ENCODE data around the gene FRMPD4.

The FRMPD4 gene

DNA sequence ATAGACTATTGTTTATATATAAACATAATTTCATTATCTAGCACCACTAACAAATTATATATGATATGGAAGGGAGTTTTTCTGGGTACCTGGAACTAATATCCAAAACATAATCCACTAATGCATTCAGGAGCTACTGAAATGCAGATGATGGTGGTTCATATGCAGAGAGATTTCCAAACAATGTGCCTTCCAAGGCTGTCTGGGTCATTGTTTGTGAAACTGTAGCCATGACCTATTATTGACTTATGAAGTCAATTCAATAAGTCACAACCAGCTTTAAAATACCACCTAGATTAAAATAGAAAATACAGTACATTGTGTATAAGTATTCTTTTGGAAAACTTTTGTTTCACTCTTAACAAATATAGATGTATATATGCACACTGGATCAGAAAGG is 415.9 kb downstream of the FRMPD4 start:
- DNase-seq = no peak

DNA sequence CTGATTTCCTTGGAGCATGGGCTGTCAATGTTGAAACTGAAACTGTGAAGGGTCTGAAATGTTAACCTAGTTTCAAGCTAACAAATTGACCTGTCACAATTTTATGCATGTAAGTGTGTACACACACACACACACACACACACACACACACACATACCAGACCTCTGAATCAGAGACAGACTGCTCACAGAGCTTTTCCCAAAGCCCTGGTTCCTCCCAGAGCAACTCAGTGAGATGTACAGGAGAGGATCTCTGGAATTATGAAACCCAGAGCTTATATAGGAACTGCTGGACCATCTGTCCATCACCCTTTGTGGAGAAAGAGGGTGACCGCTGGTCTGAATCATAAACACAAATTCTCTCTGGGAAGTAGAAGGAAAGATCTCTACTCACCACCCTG is 424.8 kb downstream of the FRMPD4 start:
- no peak for DNase-seq

DNA sequence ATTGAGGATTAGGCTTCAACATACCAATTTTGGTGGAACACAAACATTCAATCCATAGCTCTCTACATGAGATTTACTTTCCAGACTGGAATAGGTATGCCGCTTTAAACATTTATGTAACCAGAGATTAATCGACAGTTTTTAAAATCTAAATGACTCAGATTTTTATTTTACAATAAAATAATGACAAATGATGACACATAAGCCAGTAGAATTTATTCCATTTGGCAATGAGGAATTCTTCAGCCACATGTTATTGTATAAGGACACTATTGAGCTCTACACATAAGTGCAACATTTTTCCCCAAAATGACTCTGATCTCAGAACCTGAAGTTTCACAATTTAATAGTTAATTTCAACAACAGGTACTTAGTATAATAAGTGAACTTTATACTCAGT is 425.9 kb downstream of the FRMPD4 start:
- DNase-seq = no peak

DNA sequence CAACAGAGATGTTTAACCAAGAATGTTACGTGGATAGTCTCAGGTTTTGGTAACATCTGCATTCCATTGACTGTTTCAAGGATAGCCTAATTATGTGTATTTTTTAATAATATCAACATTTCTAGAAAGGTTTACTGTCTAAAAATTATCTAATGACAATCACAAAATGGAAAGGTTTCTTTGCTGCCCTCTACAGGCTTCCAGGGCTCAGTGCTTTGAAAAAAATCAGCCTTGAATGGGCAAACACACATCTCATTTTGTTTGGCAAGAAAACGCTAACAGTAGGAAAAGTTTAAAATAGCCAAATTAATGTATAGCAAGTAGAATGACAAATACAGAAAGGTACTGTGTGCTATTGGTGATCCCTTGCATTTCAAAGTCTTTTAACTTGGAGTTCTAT is 429.6 kb downstream of the FRMPD4 start:
- no peak for DNase-seq

DNA sequence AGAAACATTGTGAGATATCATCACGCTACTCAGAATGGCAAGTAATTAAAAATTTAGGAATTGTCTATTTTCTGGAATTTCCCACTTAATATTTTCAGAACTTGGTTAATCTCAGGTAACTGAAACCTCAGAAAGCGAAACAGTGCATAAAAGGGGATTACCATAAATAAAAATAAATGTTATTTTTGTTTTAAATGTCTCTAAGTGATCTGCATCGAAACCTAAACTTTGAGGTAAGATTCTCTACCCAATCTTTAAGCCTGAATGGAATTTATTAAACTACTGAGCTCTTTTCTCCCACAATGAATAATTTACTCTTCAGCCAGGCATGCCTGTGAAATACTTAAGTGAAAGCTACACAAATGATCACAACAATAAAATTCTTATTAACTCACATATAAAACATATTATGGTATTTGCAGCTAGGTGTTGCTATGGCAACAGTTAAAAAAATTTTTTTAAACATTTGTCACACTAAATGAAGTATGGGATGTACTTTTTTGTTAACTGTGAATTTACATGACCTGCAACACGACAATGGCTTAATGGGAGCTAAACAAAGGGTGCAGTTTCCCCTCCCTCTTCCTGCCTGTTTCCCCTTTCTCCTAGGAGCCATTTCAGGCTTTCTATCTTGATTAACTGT is 432.7 kb downstream of the FRMPD4 start:
- DNase-seq = no peak

DNA sequence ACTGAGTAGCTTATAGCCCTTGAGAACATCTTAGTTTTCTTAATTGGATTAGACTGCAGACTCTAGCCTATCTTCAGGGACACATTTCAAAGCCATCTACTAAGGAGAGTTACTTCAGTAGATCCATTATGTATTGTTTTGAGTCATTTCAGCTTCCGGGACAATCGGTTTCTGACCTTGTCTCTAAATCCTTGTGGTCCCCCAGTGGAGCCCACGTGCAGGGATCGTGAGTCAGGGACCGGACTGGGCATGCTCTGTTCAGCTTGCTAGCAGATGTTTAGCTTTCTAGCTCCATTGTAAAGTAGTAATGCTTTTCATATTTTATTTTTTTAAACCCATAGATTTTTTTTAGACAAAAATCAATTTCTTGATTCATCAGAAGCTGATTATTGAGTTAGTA is 441.0 kb downstream of the FRMPD4 start:
- no peak for DNase-seq

DNA sequence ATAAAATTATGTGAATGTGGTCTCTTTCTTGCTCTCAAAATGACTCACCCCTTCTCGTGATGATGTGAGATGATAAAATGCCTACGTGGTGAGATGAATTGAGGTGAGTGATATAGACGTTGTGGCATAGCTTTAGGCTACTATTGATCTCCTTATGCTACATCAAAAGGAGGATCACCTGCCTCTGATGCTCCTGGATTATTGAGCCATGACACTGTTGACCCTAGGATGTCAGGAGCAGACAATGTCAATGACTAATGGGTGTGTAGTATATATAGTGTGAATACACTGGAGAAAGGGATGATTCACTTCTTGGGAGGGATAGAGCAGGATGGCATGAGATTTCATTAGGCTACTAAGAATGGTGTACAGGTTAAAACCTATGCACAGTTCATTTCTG is 442.3 kb downstream of the FRMPD4 start:
- no peak for DNase-seq

DNA sequence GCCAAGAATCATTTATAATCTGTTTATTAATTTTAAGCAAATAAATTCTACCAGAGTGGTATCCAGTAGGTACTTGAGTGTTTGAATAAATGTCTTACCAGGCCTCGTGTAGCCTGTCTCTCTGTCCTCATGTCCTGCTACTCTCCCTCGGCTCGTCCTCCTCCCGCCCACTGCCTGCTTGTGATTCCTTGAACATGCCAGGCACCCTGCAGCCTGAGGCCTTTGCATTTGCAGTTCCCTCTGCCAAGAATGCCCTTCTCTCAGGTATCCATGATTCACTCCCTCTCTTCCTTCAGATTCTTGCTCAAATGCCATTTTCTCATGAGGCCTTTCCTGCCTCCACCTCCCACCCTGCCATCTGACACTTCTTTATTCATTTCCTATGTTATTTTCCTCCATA is 443.3 kb downstream of the FRMPD4 start:
- no peak for DNase-seq

DNA sequence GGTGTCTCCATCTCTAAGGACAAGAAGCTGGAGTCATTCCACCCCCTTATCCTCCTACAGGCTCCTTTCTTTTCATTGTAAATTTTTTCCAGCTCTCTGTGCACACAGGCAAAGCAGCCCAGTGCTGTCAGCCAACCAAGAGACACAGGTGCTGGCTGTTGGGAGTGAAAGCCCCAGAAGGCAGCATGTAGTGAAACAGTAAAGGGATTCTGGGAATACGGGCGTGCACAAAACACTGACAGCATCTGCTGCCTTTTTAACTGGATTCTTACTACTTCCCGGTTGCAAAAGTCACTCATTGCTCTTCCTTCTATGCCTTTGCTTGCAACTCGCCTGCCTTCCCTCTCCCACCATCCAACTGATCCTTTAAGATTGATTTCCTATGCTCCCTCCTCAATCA is 444.4 kb downstream of the FRMPD4 start:
- no peak for DNase-seq

DNA sequence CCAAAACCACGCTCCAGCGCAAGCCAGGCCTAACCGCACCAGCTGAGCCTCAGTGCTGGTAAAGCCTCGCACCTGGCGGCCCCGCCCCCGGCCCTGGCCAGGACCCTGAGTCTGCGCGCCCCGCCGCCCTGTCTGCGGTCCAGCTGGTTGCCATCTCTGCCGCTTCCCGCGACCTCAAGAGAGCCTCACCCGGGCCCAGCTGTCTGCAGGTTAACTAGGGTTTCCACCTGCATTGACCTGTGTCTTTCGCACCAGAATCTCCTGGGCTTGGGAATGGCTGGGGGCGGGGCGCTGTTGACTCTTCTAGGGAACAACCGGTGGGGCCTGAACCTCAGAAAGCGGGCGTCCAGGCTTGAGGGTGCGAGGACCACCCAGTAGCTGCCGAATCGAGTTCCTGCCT is 445.3 kb downstream of the FRMPD4 start:
- DNase-seq = no peak

DNA sequence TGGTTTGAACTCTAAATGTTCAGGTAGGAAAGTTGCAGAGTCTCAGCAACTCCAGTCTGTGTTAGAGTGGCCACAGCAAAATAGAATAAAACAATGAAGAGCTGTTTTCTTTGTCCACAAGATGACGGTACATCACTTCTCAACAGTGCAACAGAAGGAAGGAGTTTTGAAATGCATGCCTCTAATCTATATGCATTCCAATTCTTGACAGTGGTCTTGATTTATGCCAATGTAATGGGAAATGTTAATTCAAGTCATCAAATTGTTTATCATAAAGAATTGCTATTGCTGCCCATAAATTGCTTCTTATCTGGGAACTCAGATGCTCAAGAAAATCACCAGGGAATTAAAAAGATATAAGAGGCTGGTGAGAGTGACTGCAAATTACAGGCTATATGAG is 457.4 kb downstream of the FRMPD4 start:
- DNase-seq = no peak

DNA sequence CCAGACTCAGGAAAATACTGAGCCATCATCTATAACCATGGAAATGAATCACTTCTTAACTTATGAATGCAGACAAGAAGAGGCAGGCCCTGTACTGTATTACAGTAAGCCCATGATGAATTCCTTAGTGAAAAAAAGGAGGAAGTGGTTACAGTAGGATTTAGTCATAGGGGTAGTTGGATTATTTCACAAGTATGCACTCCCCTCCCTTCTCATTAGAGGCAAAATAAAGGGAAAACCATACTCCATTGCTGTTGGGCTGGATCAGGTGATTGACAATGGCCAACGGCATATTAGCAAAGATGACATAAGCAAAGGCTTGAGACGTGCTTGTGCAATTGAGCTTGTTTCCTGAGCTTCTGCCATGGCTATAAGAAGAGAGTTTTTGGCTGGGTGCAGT is 471.8 kb downstream of the FRMPD4 start:
- DNase-seq = no peak

DNA sequence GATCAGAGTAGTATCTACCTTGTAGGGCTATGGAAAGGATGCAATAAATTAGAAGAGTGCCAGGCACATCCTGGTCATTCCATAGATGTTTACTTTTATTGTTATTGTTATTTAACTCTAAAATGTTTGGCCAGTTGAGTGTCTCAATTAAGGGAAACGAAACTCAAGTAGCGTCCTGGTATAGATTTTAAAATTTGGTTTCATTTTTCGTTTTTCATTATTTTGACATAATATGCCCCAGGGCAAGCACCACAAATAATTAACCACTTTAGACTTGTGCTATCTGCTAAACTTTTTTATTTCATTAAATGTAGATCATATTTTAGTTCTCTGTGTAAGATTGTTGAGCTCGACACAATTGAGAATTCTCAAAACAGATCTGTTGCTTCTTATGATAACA is 473.2 kb downstream of the FRMPD4 start:
- DNase-seq = no peak

DNA sequence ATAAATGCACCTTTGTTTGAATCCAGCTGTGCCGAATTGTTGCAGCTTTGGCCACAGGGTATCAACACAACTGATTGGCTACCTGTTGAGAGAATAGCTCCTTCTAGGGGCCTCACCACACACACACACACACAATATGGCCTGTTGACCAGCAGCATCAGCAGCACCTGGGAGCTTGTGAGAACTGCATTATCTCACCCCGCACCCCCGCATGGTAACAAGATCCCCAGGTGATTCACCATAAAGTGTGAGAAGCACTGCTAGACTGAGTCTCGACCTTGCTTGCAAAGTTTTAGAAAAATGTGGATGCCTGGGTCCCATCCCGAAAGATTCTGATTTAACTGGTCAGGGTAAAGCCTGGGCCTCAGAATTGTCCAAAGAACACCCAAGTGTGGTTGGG is 476.0 kb downstream of the FRMPD4 start:
- DNase-seq = no peak

DNA sequence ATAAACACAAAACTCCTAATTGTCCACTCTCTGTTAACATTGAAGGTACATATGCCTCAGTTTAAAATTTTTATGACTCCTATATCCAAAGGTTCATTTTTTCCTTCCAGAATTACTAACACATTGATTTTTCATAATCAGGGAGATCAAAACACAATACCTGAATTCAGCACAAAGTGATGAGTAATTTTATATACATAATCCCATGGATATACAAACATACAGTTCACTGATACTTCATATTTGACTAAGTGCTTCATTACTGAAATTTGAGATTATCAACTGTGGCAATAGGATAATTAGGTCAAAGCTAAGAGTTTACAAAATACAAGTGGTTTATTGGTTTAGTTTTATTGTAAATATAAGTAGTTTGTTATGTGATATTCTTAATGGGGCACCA is 476.8 kb downstream of the FRMPD4 start:
- DNase-seq = no peak

DNA sequence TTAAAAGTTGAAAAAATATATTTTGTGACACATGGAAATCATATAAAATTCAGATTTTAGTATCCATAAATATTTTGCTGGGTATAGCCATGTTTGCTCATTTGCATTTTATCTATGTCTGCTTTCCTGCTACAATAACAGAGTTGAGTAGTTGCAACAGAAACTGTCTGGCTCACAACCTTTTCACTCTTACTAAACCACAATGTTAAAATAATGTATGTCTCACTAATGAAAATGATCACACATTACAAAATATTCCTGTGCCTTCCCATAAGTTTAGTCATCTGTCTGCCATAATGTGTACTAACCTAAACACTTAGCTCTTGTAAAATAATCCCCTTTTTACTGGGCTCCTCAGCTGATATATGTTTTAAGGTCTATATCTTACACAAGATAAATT is 479.0 kb downstream of the FRMPD4 start:
- no peak for DNase-seq

DNA sequence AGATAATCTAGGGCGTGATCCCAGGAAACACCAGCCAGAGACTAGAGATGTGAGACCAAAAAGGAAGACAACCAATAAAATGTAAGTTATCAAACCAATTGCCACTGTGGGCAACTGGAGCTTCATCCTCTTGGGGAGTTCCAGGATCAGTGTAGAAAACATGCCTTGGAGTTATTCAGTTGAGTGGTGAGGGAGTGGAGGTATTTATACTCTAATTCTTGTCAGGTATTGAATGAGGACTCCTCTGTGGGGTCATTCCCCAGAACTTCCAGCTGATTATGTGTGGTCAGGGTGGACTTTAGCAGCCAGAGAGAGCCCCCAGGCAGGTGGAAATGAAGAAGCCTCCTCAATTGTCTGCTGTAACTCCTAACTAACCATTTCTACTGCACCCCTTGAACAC is 509.0 kb downstream of the FRMPD4 start:
- DNase-seq = no peak

DNA sequence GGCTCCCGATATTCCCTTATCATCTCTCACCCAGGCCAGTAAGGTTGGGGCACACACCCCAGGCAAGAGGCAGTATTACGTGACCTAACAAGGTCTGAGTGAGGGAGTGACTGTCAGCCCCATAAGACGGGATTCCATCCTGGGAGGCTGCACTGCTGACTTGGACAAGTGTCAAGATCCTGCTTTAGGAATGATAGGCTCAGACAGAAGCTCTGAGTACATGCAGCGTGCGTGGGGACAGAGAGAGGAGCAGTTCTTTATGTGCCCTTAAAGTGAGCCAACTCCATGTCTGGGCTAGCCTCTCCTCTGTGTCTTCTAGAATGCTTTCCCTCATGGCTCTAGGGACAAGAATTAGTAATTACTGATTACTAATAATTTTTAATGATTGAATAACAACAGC is 510.7 kb downstream of the FRMPD4 start:
- no peak for DNase-seq

DNA sequence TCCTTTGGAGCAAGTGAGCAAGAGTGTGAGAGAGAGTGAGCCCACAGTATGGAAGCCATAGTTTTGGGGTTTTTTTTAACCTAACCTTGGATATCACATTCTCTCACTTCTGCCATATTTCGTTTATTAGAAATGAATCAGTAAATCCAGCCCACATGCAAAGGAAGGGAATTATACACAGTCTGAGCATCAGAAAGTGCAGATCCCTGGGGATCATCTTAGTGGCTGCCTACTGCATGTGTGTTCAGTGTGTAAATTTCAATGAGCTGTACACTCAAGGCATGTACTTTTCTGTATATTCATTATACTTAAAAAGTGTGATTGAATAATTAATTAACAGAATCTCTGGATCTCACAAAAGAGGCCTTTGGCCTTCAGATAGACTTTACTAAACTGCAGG is 519.2 kb downstream of the FRMPD4 start:
- no peak for DNase-seq

DNA sequence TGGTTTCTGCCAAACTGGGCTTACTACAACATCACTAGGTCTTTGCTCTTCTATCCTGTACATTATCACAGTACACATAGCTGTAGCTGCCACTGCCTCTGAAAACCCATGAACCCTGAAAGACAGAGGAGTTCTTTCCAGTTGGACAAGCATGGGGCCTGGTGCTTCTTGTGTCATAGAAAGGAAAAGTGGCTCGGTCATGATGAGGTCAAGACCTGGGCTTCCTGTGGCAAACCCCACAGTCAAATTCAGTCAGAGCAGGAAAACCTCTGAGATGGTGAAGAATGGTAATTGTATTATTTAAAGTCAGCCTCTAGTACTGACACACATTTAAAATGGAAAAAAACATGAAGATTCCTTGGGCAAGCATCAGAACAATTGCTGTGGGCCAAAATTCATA is 519.6 kb downstream of the FRMPD4 start:
- DNase-seq = no peak

DNA sequence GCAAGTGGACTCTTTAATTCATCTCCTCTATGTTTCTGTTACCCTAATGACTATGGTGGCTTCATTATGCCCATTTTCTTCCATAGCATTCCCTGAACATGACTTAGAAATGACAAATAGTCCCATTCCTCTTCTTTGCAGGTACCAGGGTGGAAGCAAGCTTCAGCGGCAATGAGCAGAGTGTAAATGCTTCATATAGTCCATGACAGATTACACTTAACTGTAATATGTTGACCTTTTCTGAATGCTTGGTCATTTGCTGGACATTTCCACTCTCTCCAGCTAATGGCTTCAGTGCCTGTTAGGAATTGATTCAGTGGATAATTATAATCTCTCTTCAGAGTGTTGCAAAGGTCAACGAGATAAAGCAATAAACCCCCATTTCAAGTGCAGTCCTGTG is 523.2 kb downstream of the FRMPD4 start:
- no peak for DNase-seq

DNA sequence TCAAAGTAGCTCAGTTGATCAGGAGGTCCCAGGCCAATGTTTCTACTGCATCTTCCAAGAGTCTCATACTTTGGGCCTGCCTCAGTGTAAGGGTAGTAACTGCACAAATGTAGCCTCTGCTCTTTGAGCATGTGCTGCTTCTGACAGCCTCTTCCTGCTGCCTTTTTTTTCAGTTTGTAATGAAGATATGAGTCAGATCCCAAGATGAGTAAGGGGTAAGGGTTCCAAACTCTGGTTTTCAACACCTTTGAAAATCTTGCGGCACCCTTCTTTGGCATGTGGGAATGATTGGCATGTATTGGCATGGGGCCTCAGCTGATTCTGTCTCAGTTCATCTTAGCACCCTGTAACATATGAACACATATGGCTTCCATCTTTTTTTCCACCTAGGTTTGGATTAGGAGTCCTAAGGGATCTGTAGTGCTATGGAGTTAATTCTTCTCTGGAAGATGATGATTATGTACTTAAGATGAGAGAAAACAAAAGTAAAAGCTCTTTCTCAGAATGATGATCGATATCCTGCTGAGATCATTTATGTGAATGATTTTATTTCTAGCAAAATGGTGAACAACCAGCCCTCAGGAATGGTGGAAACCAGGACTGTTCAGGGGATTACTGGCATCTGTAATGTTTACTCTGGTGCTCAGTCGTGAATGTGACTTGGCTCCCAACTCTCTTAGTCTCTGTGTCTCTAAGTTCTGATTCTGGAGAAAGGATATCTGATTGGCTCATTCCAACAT is 534.3 kb downstream of the FRMPD4 start:
- DNase-seq = no peak

DNA sequence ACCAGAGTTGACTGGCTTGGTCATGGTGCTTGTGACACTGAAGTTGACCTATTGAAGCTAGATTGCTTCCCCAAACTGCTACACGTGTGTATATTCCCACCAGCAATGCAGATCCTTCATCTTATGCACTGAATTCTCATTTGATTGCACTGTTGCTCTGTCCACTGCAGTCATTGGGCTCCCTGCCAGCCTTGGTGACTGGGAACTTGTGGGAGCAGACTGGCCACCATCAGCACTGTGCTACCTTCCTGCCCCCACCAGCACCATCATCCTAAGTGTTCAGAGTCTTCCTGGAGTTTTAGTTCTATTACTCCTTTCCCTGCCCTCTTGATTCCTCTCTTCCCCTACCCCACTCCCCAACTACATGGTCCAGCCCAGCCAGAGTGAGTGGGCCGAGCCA is 535.2 kb downstream of the FRMPD4 start:
- no peak for DNase-seq

DNA sequence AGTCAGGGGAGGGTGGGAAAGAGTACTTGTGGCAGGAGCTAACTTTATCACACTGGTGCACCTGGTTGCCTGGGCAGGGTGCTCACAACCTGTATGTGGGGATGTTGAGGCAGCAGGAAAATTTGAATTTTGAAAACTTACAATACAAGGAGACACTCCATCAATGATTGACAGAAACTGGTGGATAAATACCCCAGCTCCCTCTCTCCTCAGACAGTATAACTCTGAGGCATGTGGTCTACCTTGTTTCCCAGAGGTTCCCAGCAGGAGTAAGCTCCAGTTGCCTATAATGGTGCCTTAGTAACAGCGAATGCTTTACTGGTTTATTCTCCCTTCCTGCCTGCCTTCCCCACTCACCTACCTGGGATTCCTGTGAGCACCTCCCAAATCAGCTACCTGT is 541.2 kb downstream of the FRMPD4 start:
- no peak for DNase-seq

DNA sequence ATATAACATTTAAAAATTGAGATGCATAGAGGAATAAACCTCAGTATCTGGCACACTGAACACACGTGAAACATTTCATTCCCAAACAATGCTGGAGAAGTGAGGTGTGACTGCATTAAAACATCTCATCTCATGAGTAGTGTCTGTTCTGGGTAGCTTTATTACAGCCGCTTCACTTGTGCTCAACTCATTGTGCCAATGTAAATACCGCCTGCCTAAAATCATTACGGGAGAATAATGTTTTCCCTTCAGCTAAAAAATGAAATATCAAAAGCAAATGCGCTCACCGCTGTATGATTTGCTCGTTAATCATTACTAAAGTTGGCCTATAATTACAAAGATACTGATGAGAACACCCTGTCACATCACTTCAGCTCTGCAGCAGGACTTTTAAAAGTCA is 542.8 kb downstream of the FRMPD4 start:
- DNase-seq = no peak
